OCI-LY1 (cell line): ENCODE measurements around the gene CERS6.

ENCODE experiments used
- H2AFZ ChIP-seq: fragments of 200-600 bp; sonication (generic), shearing (Covaris generic); 2 replicates; pipeline ENCODE4 v1.6.0; 2014; ENCODE audit warnings: antibody characterized with exemption, mild to moderate bottlenecking, low read length
- H3F3A ChIP-seq: fragments of 200-600 bp; sonication (generic), shearing (Covaris generic); 2 replicates; pipeline ENCODE4 v1.6.0; 2014; ENCODE audit warnings: mild to moderate bottlenecking, antibody characterized with exemption, low read length, moderate library complexity; ENCODE audit not compliant: insufficient read depth
- H3K27ac ChIP-seq: fragments of 200-600 bp; sonication (generic); 2 replicates; pipeline ENCODE4 v1.5.1; 2014; ENCODE audit warnings: low read length, mixed run types, mild to moderate bottlenecking, low read depth; ENCODE audit not compliant: poor library complexity, severe bottlenecking
- H3K27me3 ChIP-seq: fragments of 200-600 bp; sonication (generic); 2 replicates; pipeline ENCODE4 v1.6.0; 2014; ENCODE audit warnings: antibody characterized with exemption, mild to moderate bottlenecking, low read length, moderate library complexity; ENCODE audit not compliant: insufficient read depth
- H3K36me3 ChIP-seq: fragments of 200-600 bp; sonication (generic); 2 replicates; pipeline ENCODE4 v1.6.1; 2014; ENCODE audit warnings: mild to moderate bottlenecking, antibody characterized with exemption, low read length, moderate library complexity, mixed read lengths; ENCODE audit not compliant: insufficient read depth
- H3K4me1 ChIP-seq: fragments of 200-600 bp; sonication (generic); 2 replicates; pipeline ENCODE4 v1.5.1; 2014; ENCODE audit warnings: mild to moderate bottlenecking, low read length, moderate library complexity; ENCODE audit not compliant: insufficient read depth, severe bottlenecking
- H3K4me2 ChIP-seq: fragments of 200-600 bp; sonication (generic), shearing (Covaris generic); 2 replicates; pipeline ENCODE4 v1.6.1; 2014; ENCODE audit warnings: low read length
- H3K4me3 ChIP-seq: fragments of 200-600 bp; sonication (generic); 2 replicates; pipeline ENCODE4 v1.5.1; 2014; ENCODE audit warnings: low read length, low read depth, mild to moderate bottlenecking, mixed read lengths; ENCODE audit not compliant: poor library complexity, severe bottlenecking
- H3K79me2 ChIP-seq: fragments of 200-600 bp; shearing (Covaris generic); 2 replicates; pipeline ENCODE4 v1.6.1; 2016; ENCODE audit warnings: mixed run types, low read length, mixed read lengths; ENCODE audit not compliant: insufficient read depth
- H3K9ac ChIP-seq: fragments of 200-600 bp; sonication (generic), shearing (Covaris generic); 2 replicates; pipeline ENCODE4 v1.6.1; 2014; ENCODE audit warnings: mild to moderate bottlenecking, low read length, mixed read lengths
- H3K9me2 ChIP-seq: fragments of 200-600 bp; sonication (generic), shearing (Covaris generic); 2 replicates; pipeline ENCODE4 v1.6.1; 2014; ENCODE audit warnings: low read depth, mild to moderate bottlenecking, low read length, mixed read lengths
- H3K9me3 ChIP-seq: fragments of 200-600 bp; shearing (Covaris generic); 2 replicates; pipeline ENCODE4 v1.6.1; 2014; ENCODE audit warnings: low read length, mixed read lengths
- H4K20me1 ChIP-seq: fragments of 200-600 bp; sonication (generic), shearing (Covaris generic); 2 replicates; pipeline ENCODE4 v1.6.0; 2016; ENCODE audit warnings: mild to moderate bottlenecking, low read length; ENCODE audit not compliant: insufficient read depth
- EZH2 ChIP-seq: fragments of 200-600 bp; sonication (generic), shearing (Covaris generic); IDR thresholded peaks from 2 replicates; pipeline ENCODE4 v1.8.0; 2017; ENCODE audit warnings: borderline replicate concordance, mixed run types, mild to moderate bottlenecking, antibody characterized with exemption, low read length, moderate library complexity, mixed read lengths
- TF ChIP-seq, protein P1 (sequence below): fragments of 200-600 bp; sonication (generic), shearing (Covaris generic); IDR thresholded peaks from 2 replicates; pipeline ENCODE4 v1.5.1; 2017; ENCODE audit warnings: mild to moderate bottlenecking, antibody characterized with exemption, low read length, moderate library complexity, mixed read lengths

Gene CERS6

DNA sequence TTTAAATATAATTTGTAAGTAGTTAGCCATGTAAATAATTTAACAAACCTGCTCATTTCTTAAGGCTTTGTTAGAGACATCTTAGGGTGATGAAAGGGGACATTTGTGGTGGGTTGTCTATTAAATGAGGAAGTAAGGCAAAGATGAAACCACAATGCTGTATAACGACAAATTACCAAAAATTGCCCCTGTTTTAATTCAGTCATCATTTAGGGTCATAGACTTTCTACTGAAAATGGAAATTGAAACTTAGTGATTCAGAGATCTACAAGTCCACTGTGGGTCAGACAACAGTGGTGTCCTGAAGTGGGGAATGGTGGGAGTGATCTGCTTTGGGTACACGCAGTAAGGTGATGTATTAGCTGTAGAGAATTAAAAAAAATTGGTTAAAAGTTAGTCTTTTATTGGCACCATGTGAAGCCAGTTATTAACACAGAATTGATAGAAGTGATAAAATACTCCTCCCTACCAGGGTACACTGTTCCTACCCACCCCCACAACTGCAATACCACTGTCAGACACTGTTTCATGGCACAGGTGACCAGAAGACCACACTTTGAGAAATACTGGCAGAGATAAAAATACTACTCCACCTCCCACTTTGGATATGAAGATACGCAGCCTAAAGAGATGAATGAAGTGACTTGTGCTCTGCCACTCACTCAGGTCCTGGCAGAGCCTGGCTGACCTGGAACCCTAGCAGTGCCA is 13.4 kb downstream of the CERS6 start:
- H2AFZ ChIP-seq, result no peak overlapping the region
- no peaks in the 10 kb centered on the region for H3F3A ChIP-seq
- no peaks in the 10 kb centered on the region for H3K36me3 ChIP-seq
- no peak overlapping the region for H3K27ac ChIP-seq
- no peaks in the 10 kb centered on the region for H3K9me3 ChIP-seq
- no peaks in the 10 kb centered on the region for H4K20me1 ChIP-seq
- no peak overlapping the region for H3K4me2 ChIP-seq
- no peaks in the 10 kb centered on the region for H3K79me2 ChIP-seq
- H3K4me3 ChIP-seq, result no peak overlapping the region
- H3K27me3 ChIP-seq, result no peaks in the 10 kb centered on the region
- no peaks in the 10 kb centered on the region for H3K4me1 ChIP-seq
- no peak for TF ChIP-seq EZH2
- TF ChIP-seq, protein P1, sequence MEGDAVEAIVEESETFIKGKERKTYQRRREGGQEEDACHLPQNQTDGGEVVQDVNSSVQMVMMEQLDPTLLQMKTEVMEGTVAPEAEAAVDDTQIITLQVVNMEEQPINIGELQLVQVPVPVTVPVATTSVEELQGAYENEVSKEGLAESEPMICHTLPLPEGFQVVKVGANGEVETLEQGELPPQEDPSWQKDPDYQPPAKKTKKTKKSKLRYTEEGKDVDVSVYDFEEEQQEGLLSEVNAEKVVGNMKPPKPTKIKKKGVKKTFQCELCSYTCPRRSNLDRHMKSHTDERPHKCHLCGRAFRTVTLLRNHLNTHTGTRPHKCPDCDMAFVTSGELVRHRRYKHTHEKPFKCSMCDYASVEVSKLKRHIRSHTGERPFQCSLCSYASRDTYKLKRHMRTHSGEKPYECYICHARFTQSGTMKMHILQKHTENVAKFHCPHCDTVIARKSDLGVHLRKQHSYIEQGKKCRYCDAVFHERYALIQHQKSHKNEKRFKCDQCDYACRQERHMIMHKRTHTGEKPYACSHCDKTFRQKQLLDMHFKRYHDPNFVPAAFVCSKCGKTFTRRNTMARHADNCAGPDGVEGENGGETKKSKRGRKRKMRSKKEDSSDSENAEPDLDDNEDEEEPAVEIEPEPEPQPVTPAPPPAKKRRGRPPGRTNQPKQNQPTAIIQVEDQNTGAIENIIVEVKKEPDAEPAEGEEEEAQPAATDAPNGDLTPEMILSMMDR, result no peak
- H3K9ac ChIP-seq, result no peak overlapping the region
- no peaks in the 10 kb centered on the region for H3K9me2 ChIP-seq

DNA sequence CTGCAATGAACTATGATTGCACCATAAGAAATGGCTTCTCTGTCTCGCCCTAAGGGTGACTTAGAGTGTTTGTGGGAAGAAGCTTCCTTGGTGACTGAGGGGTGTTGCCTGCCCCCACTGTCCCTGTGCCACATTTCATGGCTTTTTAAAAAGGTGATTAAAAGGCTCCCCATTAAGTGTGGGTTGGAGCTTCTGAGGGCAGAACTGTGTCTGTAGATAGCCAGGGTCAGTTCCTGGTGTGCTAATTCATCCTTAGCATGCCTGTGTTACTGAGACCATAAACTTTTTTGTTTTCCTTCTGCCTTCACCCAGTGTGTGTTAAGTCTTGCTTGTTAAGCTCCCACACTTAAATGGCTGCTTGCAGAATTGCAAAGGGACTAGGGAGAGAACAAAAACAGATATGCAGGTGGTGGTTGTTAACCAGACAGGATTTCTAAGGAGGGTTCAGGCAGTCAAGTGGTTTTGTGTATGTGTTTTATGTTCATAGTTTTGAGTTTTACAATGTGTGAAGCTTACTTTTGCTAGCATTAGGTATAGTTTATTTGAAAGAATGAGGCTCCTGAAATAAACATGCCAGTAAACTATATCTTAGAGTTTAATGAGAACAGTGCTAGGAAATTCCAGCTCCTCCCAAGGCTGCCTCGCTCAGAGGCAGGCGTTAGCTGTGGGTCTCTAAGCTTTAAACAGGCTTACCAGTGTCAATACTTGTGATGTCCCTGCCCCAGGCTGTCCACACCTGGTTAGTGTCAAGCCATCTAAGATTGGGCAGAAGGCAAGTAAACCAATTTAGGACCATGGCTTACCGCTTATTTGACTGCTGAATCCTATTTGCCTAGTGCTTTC is 14.5 kb downstream of the CERS6 start:
- no peaks in the 10 kb centered on the region for H3K9me2 ChIP-seq
- H2AFZ ChIP-seq, result no peak overlapping the region
- H3K4me2 ChIP-seq, result no peak overlapping the region
- no peaks in the 10 kb centered on the region for H3F3A ChIP-seq
- H3K9ac ChIP-seq, result no peak overlapping the region
- H3K9me3 ChIP-seq, result no peaks in the 10 kb centered on the region
- no peak overlapping the region for H3K27ac ChIP-seq
- H3K79me2 ChIP-seq, result no peaks in the 10 kb centered on the region
- no peak overlapping the region for H3K4me3 ChIP-seq
- no peak for TF ChIP-seq EZH2
- TF ChIP-seq, protein P1, result no peak
- H3K36me3 ChIP-seq, result no peaks in the 10 kb centered on the region
- no peaks in the 10 kb centered on the region for H3K27me3 ChIP-seq
- H4K20me1 ChIP-seq, result no peaks in the 10 kb centered on the region
- no peaks in the 10 kb centered on the region for H3K4me1 ChIP-seq

DNA sequence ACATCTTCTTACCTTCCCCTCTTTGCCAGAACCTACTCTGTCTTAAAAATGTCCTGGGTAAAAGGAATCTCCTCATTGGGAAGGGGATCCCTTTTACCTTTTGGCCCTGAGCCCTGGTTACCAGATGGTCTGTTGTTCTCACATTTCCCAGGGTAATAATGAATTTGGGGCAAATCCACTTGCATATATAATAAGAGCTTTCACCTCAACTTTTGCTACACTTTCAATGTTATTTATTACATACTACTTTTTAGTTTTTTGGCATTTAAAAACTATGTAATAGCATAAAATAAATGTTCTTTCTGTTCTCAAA is 15.0 kb downstream of the CERS6 start:
- Histone ChIP-seq H3K4me1 (no peaks in the 10 kb centered on the region), H3K9me3 (no peaks in the 10 kb centered on the region), H3K4me2 (no peak overlapping the region), H3K27ac (no peak overlapping the region), H3K27me3 (no peaks in the 10 kb centered on the region), H2AFZ (no peak overlapping the region), H3K9ac (no peak overlapping the region), H3K9me2 (no peaks in the 10 kb centered on the region), H4K20me1 (no peaks in the 10 kb centered on the region), H3K79me2 (no peaks in the 10 kb centered on the region), H3K4me3 (no peak overlapping the region), H3K36me3 (no peaks in the 10 kb centered on the region), H3F3A (no peaks in the 10 kb centered on the region)
- TF ChIP-seq EZH2, result no peak
- TF ChIP-seq, protein P1, result no peak
